GM12873 (cell line): ENCODE data around the gene CYSRT1.

Experiments used
- CTCF ChIP-seq: IDR thresholded peaks from 2 replicates; pipeline ENCODE4 v1.5.1; 2012; ENCODE audit warnings: low read depth, mild to moderate bottlenecking, moderate library complexity, low read length, control low read depth; ENCODE audit not compliant: insufficient read depth; ENCODE audit errors: missing control alignments

CYSRT1 gene

GRCh38 chr9:137230705-137231371 is 5.9 kb downstream of the CYSRT1 start, which contains the start of gene SLC34A3:
TSS of gene SLC34A3 (plus strand) at chr9:137230901. CDS start at chr9:137231703, 802 bp downstream.
- TF ChIP-seq CTCF: no peak

- TF ChIP-seq CTCF: no peak
Measured at GRCh38 chr9:137231372-137232039, 6.5 kb downstream of the CYSRT1 start.

- TF ChIP-seq CTCF: no peak
Measured at GRCh38 chr9:137232101-137232500, 7.1 kb downstream of the CYSRT1 start.

GRCh38 chr9:137232510-137232909 is 7.5 kb downstream of the CYSRT1 start:
- TF ChIP-seq CTCF: no peak

- no peak for TF ChIP-seq CTCF
Measured at GRCh38 chr9:137233143-137233980, 8.4 kb downstream of the CYSRT1 start.

GRCh38 chr9:137234055-137234697 is 9.2 kb downstream of the CYSRT1 start:
- no peak for TF ChIP-seq CTCF
